GM12878 (cell line): ENCODE measurements around the gene RAPGEF3. TPM values are rescaled to one million over a fixed set of nuclear protein-coding genes. Genes with fewer than 3 reads are reported as not detected.

Experiments used
- ATAC-seq: fragments of 200-7000 bp; cut with Tn5 transposase; 3 replicates; pipeline ENCODE4 v1.9.1; 2020; ENCODE audit warnings: mild to moderate bottlenecking, moderate library complexity
- BruUV-seq: library from RNA; stranded (reverse); fragments of 400-500 nt; replicated peaks from 2 replicates; lab custom pipeline; 2021; lab: Mats Ljungman, UMichigan
- CTCF ChIA-PET: fragments of 300-600 bp; sonication (Branson Sonifier 250); formaldehyde crosslinking; extraction: SDS; loops from one replicate; lab custom pipeline; 2021; ENCODE audit warnings: inconsistent platforms; lab: Yijun Ruan, JAX
- POLR2A ChIA-PET: fragments of 350-600 bp; formaldehyde crosslinking; extraction: SDS; loops from one replicate; lab custom pipeline; 2021; ENCODE audit warnings: inconsistent platforms; lab: Charles Lee
- RAD21 ChIA-PET: fragments of 300-600 bp; sonication (Branson Sonifier 250); formaldehyde crosslinking; loops from one replicate; lab custom pipeline; 2023; ENCODE audit warnings: antibody characterized with exemption; ENCODE audit not compliant: unreplicated experiment; lab: Charles Lee
- SMC1A ChIA-PET: fragments of 300-600 bp; sonication (Branson Sonifier 250); formaldehyde crosslinking; loops from one replicate; lab custom pipeline; 2023; ENCODE audit not compliant: unreplicated experiment, uncharacterized antibody; lab: Charles Lee
- DNase-seq: peaks from one replicate; pipeline ENCODE4 v3.0.0-alpha.2; 2011; ENCODE audit warnings: low read depth, low spot score
- FAIRE-seq: peaks from 3 replicates; lab custom pipeline; 2011; peaks lifted over from hg19 to GRCh38; lab: Jason Lieb, UNC
- H2AFZ ChIP-seq: 2 replicates; pipeline ENCODE4 v1.6.0; 2011; ENCODE audit warnings: low read depth, low read length, control low read depth; ENCODE audit not compliant: control insufficient read depth
- H3K27ac ChIP-seq: 2 replicates; pipeline ENCODE4 v1.5.1; 2011; ENCODE audit warnings: control low read depth; ENCODE audit not compliant: control insufficient read depth, insufficient read depth
- H3K27me3 ChIP-seq, 2 experiments: replicated peaks in 1 of 2; 2 replicates each; pipeline versions ENCODE4 v1.6.0 to v1.6.1; 2011; ENCODE audit warnings: low read length in 1 of 2; ENCODE audit not compliant: control insufficient read depth in 2 of 2, insufficient read depth in 2 of 2
- H3K36me3 ChIP-seq, 2 experiments: 2 replicates each; pipeline ENCODE4 v1.5.1; 2011; ENCODE audit warnings: low read length in 1 of 2; ENCODE audit not compliant: control insufficient read depth in 2 of 2, insufficient read depth in 2 of 2
- H3K4me1 ChIP-seq: 2 replicates; pipeline ENCODE4 v1.6.1; 2011; ENCODE audit warnings: mild to moderate bottlenecking, low read length, moderate library complexity, mixed read lengths; ENCODE audit not compliant: control insufficient read depth, insufficient read depth
- H3K4me2 ChIP-seq: 2 replicates; pipeline ENCODE4 v1.6.0; 2011; ENCODE audit warnings: control low read depth; ENCODE audit not compliant: control insufficient read depth, insufficient read depth
- H3K4me3 ChIP-seq: fragments of 200-600 bp; sonication (generic); 2 replicates; pipeline ENCODE4 v1.5.1; 2016
- H3K79me2 ChIP-seq: 2 replicates; pipeline ENCODE4 v1.6.0; 2011; ENCODE audit warnings: low read length; ENCODE audit not compliant: control insufficient read depth, insufficient read depth
- H3K9ac ChIP-seq: 2 replicates; pipeline ENCODE4 v1.8.0; 2011; ENCODE audit warnings: low read length, control low read depth, mixed read lengths; ENCODE audit not compliant: control insufficient read depth, insufficient read depth
- H3K9me3 ChIP-seq: replicated peaks from 3 replicates; pipeline ENCODE4 v1.5.1; 2011; ENCODE audit warnings: mild to moderate bottlenecking, low read length; ENCODE audit not compliant: control insufficient read depth, insufficient read depth
- H4K20me1 ChIP-seq: 2 replicates; pipeline ENCODE4 v1.6.0; 2011; ENCODE audit not compliant: control insufficient read depth, insufficient read depth
- LARP7 ChIP-seq: fragments of 450-650 bp; IDR thresholded peaks from 2 replicates; pipeline ENCODE4 v1.6.1; 2017; ENCODE audit warnings: mild to moderate bottlenecking
- MEF2B ChIP-seq: fragments of 450-650 bp; IDR thresholded peaks from 2 replicates; pipeline ENCODE4 v1.6.1; 2018; ENCODE audit warnings: mild to moderate bottlenecking, moderate library complexity; ENCODE audit not compliant: partially characterized antibody, poor library complexity, severe bottlenecking
- POLR2A ChIP-seq: IDR thresholded peaks from 2 replicates; pipeline ENCODE4 v1.6.1; 2011; ENCODE audit warnings: low read depth, mild to moderate bottlenecking, low read length
- RAD21 ChIP-seq: IDR thresholded peaks from 2 replicates; pipeline ENCODE4 v1.6.1; 2011; ENCODE audit warnings: mild to moderate bottlenecking, low read depth, low read length, moderate library complexity; ENCODE audit not compliant: insufficient read depth
- RFX5 ChIP-seq: IDR thresholded peaks from 2 replicates; pipeline ENCODE4 v1.6.1; 2011; ENCODE audit warnings: low read depth, low read length, improper control_type of control experiment
- SMAD5 ChIP-seq: IDR thresholded peaks from 2 replicates; pipeline ENCODE4 v1.6.1; 2016; ENCODE audit warnings: antibody characterized with exemption, low read depth
- WGBS: methylation state at CpG from one replicate; pipeline ENCODE4 v1.1.6; 2016; ENCODE audit warnings: low lambda C conversion rate; ENCODE audit not compliant: insufficient replicate concordance, insufficient coverage; ENCODE audit errors: missing lambda C conversion rate; 5-methylcytosine and 5-hydroxymethylcytosine counted together
- in situ Hi-C: fragments of 300-500 bp; cut with MboI; formaldehyde crosslinking; loops from 9 replicates; pipeline ENCODE4 v1.14.3; 2018; ENCODE audit warnings: mixed read lengths
- intact Hi-C: fragments of 100-400 bp; cut with micrococcal nuclease; formaldehyde crosslinking; loops from one replicate; pipeline ENCODE4 v1.14.2; 2022; ENCODE audit not compliant: unreplicated experiment
- polyA plus RNA-seq, 11 experiments: library from polyadenylated mRNA; depleted of rRNA in 4 of 11; unstranded in 6 of 11; stranded (reverse) in 5 of 11; fragments of >200 nt; fragmentation: Nextera tagmentation in 4 of 11; fragmentation: Illumina TruSeq in 1 of 11; extraction: Ambion mirVana in 4 of 11; extraction: Trizol in 1 of 11; gene quantifications; 1 replicate in 1 of 11; 2 replicates in 10 of 11; pipeline versions ENCODE4 v1.2.1 to v1.2.3, GENCODE V29; 2011 to 2016; ENCODE audit warnings: inconsistent platforms in 2 of 11, missing spikeins in 2 of 11, low read depth in 1 of 11
- total RNA-seq, 4 experiments: library from RNA; depleted of rRNA in 3 of 4; stranded (reverse); fragments of >200 nt in 3 of 4; fragmentation: Illumina TruSeq in 1 of 4; extraction: Trizol in 1 of 4; gene quantifications; 2 replicates each; pipeline versions ENCODE4 v1.2.1 to v1.2.3, GENCODE V29; 2013 to 2021
- TF ChIP-seq, protein P1 (sequence below): fragments of 450-650 bp; IDR thresholded peaks from 2 replicates; pipeline ENCODE4 v1.6.1; 2017; ENCODE audit warnings: mild to moderate bottlenecking, moderate library complexity

Gene RAPGEF3
- total and polyA plus RNA-seq, 10 of the 15 experiments (the other 5 are each of a cell fraction or from before 2014, with no cell fraction given) = 0.02 to 0.92 (median 0.31) TPM; not detected in 2

DNA sequence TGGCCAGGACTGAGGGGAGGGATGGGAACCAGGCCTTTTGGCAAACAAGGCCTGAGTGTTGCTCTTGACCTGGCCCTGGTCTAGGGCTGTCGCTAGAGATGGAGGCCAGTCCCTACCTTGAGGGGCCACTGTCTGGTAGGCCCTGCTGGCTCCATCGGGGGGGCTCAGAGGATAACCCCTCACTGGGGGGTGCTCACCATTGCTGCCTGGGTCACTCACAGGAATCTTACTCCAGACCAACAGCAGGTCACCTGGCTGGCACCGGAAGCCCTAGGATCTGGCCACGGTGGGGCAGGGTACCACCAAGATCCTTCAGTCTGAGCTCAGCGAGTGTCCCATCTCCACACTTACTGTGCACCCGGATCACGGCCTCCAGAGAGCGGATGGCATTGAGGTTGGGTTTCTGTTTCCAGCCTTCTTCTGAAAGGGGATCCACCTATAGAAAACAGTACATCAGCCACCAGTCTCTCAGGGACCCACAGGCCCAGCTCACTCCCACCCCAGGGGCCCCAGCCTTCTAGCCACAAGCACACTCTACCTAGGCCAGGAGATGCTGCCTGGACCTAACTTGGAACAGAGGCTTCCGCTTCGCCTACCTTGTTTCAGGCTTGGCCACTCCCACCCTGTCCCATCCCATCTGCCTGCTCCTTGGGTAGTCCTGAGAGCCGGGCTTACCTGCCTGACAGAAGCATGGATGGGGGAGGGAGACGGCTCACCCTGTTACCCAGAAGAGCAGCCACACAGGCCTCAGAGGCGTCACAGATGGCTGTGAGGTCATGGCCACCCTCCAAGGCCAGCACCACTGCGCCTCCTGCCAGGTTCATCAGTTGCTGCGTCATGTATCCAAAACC is 26.6 kb upstream of the RAPGEF3 start:
- in situ Hi-C loops (no loop called here), intact Hi-C loops (no loop called here)
- no TSS peak for BruUV-seq
- no peak overlapping the region for H3K9ac ChIP-seq
- SMC1A ChIA-PET = interaction anchor here (1.0 to 1.5 kb wide), 2 partner anchors 10 to 53 kb away, joined by 3 to 4 read pairs; no protein-coding TSS in a partner anchor
- H3K27ac ChIP-seq = no peak overlapping the region
- no peaks in the 10 kb centered on the region for H3K79me2 ChIP-seq
- H3K27me3 ChIP-seq = no peaks in the 10 kb centered on the region
- RAD21 ChIA-PET = interaction anchor here (0.9 kb wide), 1 partner anchor 53 kb away, joined by 3 read pairs; no protein-coding TSS in a partner anchor
- FAIRE-seq (no peak), ATAC-seq (no peak), DNase-seq (no peak)
- CTCF ChIA-PET = interaction anchor here (0.6 to 2.0 kb wide), 6 partner anchors 15 to 178 kb away, joined by 3 to 5 read pairs (median 4); partner anchors contain the start of gene TMEM106C
- no peaks in the 10 kb centered on the region for H4K20me1 ChIP-seq
- H3K4me1 ChIP-seq = no peaks in the 10 kb centered on the region
- H3K9me3 ChIP-seq = no peaks in the 10 kb centered on the region
- H3K4me3 ChIP-seq = no peak overlapping the region
- WGBS = 83% methylated on average over 14 of the region's 15 CpGs
- TF ChIP-seq RAD21 (no peak), LARP7 (no peak), POLR2A (peak; percentile 21; the same call in 1 of the 2 replicates), SMAD5 (no peak), RFX5 (no peak), MEF2B (no peak)
- TF ChIP-seq, protein P1, sequence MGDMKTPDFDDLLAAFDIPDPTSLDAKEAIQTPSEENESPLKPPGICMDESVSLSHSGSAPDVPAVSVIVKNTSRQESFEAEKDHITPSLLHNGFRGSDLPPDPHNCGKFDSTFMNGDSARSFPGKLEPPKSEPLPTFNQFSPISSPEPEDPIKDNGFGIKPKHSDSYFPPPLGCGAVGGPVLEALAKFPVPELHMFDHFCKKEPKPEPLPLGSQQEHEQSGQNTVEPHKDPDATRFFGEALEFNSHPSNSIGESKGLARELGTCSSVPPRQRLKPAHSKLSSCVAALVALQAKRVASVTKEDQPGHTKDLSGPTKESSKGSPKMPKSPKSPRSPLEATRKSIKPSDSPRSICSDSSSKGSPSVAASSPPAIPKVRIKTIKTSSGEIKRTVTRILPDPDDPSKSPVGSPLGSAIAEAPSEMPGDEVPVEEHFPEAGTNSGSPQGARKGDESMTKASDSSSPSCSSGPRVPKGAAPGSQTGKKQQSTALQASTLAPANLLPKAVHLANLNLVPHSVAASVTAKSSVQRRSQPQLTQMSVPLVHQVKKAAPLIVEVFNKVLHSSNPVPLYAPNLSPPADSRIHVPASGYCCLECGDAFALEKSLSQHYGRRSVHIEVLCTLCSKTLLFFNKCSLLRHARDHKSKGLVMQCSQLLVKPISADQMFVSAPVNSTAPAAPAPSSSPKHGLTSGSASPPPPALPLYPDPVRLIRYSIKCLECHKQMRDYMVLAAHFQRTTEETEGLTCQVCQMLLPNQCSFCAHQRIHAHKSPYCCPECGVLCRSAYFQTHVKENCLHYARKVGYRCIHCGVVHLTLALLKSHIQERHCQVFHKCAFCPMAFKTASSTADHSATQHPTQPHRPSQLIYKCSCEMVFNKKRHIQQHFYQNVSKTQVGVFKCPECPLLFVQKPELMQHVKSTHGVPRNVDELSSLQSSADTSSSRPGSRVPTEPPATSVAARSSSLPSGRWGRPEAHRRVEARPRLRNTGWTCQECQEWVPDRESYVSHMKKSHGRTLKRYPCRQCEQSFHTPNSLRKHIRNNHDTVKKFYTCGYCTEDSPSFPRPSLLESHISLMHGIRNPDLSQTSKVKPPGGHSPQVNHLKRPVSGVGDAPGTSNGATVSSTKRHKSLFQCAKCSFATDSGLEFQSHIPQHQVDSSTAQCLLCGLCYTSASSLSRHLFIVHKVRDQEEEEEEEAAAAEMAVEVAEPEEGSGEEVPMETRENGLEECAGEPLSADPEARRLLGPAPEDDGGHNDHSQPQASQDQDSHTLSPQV = no peak
- POLR2A ChIA-PET = no interaction called here
- H3K4me2 ChIP-seq = no peak overlapping the region
- no peak overlapping the region for H2AFZ ChIP-seq
- H3K36me3 ChIP-seq = peaks cover 0 to 4% of the 10 kb centered on the region in 2 experiments; a peak in 1 of 4 replicates
